Measurements from ENCODE around the gene ZNF181. TPM values are rescaled to one million over a fixed set of nuclear protein-coding genes. Genes with fewer than 3 reads are reported as not detected.

ZNF181 gene
- total and polyA plus RNA-seq, 2 experiments from 2014 or later: 7.4 to 18.9 TPM

GRCh38 chr19:34779652-34780051 lies 45.6 kb downstream of the ZNF181 start (continued):
- TF ChIP-seq, protein P1, sequence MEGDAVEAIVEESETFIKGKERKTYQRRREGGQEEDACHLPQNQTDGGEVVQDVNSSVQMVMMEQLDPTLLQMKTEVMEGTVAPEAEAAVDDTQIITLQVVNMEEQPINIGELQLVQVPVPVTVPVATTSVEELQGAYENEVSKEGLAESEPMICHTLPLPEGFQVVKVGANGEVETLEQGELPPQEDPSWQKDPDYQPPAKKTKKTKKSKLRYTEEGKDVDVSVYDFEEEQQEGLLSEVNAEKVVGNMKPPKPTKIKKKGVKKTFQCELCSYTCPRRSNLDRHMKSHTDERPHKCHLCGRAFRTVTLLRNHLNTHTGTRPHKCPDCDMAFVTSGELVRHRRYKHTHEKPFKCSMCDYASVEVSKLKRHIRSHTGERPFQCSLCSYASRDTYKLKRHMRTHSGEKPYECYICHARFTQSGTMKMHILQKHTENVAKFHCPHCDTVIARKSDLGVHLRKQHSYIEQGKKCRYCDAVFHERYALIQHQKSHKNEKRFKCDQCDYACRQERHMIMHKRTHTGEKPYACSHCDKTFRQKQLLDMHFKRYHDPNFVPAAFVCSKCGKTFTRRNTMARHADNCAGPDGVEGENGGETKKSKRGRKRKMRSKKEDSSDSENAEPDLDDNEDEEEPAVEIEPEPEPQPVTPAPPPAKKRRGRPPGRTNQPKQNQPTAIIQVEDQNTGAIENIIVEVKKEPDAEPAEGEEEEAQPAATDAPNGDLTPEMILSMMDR (conservative IDR thresholded peaks at IDR 0.05; ENCODE audit: low read depth in 2 of 2): no peak
- TF ChIP-seq ZNF331 (CRISPR knock-in tag; IDR thresholded peaks at IDR 0.05; ENCODE audit: low read depth) (no peak), EZH2phosphoT487 (IDR thresholded peaks at IDR 0.05; ENCODE audit: unreplicated experiment) (no peak), STAT1 (IDR thresholded peaks at IDR 0.05; ENCODE audit: unreplicated experiment) (no peak), ETS1 (IDR thresholded peaks at IDR 0.05) (no peak), JUNB (IDR thresholded peaks at IDR 0.05; ENCODE audit: unreplicated experiment) (no peak)

GRCh38 chr19:34786236-34786635 lies 52.2 kb downstream of the ZNF181 start:
- Histone ChIP-seq H3K27me3 (ENCODE audit: insufficient read depth) (no peaks in the 10 kb centered on the region; the same call in 1 of the 2 replicates), H3K4me2 (no peak overlapping the region), H3K27ac (ENCODE audit: low read depth) (no peak overlapping the region), H3K9me2 (ENCODE audit: insufficient read depth) (peaks cover 9% of the 10 kb centered on the region; the same call in 1 of the 2 replicates), H3K4me1 (ENCODE audit: insufficient read depth) (no peaks in the 10 kb centered on the region), H3K4me3 (no peak overlapping the region), H3K36me3 (ENCODE audit: insufficient read depth) (no peaks in the 10 kb centered on the region), H2AFZ (no peak overlapping the region), H3F3A (replicated peaks; ENCODE audit: low read depth) (no peaks in the 10 kb centered on the region), H3K79me2 (replicated peaks; ENCODE audit: insufficient read depth) (no peaks in the 10 kb centered on the region), H4K20me1 (replicated peaks; ENCODE audit: insufficient read depth) (no peaks in the 10 kb centered on the region)
- Mint-ChIP-seq H3K27me3 (ENCODE audit: insufficient read depth, low read depth, poor library complexity) (peaks cover 2% of the 10 kb centered on the region), H3K4me3 (no peak overlapping the region), H3K27ac (no peak overlapping the region), H3K9me3 (peaks cover 52% of the 10 kb centered on the region), H3K36me3 (ENCODE audit: low read depth) (no peaks in the 10 kb centered on the region), H3K4me1 (no peaks in the 10 kb centered on the region)
- no peak for ATAC-seq
- no peak for DNase-seq (ENCODE audit: low spot score)
- TF ChIP-seq, protein P2, sequence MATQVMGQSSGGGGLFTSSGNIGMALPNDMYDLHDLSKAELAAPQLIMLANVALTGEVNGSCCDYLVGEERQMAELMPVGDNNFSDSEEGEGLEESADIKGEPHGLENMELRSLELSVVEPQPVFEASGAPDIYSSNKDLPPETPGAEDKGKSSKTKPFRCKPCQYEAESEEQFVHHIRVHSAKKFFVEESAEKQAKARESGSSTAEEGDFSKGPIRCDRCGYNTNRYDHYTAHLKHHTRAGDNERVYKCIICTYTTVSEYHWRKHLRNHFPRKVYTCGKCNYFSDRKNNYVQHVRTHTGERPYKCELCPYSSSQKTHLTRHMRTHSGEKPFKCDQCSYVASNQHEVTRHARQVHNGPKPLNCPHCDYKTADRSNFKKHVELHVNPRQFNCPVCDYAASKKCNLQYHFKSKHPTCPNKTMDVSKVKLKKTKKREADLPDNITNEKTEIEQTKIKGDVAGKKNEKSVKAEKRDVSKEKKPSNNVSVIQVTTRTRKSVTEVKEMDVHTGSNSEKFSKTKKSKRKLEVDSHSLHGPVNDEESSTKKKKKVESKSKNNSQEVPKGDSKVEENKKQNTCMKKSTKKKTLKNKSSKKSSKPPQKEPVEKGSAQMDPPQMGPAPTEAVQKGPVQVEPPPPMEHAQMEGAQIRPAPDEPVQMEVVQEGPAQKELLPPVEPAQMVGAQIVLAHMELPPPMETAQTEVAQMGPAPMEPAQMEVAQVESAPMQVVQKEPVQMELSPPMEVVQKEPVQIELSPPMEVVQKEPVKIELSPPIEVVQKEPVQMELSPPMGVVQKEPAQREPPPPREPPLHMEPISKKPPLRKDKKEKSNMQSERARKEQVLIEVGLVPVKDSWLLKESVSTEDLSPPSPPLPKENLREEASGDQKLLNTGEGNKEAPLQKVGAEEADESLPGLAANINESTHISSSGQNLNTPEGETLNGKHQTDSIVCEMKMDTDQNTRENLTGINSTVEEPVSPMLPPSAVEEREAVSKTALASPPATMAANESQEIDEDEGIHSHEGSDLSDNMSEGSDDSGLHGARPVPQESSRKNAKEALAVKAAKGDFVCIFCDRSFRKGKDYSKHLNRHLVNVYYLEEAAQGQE (IDR thresholded peaks at IDR 0.05; ENCODE audit: unreplicated experiment): no peak
- no peak for TF ChIP-seq CREB1 (CRISPR knock-in tag; IDR thresholded peaks at IDR 0.05; ENCODE audit: low read depth)
- no peak for TF ChIP-seq STAT1 (IDR thresholded peaks at IDR 0.05; ENCODE audit: unreplicated experiment)
- TF ChIP-seq ZNF331 (CRISPR knock-in tag; IDR thresholded peaks at IDR 0.05; ENCODE audit: low read depth): no peak
- TF ChIP-seq JUNB (IDR thresholded peaks at IDR 0.05; ENCODE audit: unreplicated experiment): no peak
- TF ChIP-seq POLR2AphosphoS5 (IDR thresholded peaks at IDR 0.05; ENCODE audit: low read depth): no peak
- no peak for TF ChIP-seq EZH2 (IDR thresholded peaks at IDR 0.05; ENCODE audit: low read depth, unreplicated experiment)
- no peak for TF ChIP-seq ZNF462 (CRISPR knock-in tag; IDR thresholded peaks at IDR 0.05)
- TF ChIP-seq NANOG (IDR thresholded peaks at IDR 0.05; ENCODE audit: borderline replicate concordance): no peak
- no peak for TF ChIP-seq EZH2phosphoT487 (IDR thresholded peaks at IDR 0.05; ENCODE audit: unreplicated experiment)
